ENCODE results near the gene KDM5C. TPM values are rescaled to one million over a fixed set of nuclear protein-coding genes. Genes with fewer than 3 reads are reported as not detected.

Gene KDM5C
- total RNA-seq, 6 experiments from 2014 or later = 27.9 to 61.6 (median 50.6) TPM

- Histone ChIP-seq H3K27me3 (no peaks in the 10 kb centered on the region), H3K9me3 (no peaks in the 10 kb centered on the region), H3K4me1 (no peaks in the 10 kb centered on the region), H3K36me3 (no peaks in the 10 kb centered on the region), H3K27ac (no peak overlapping the region), H3K4me3 (no peak overlapping the region)
- ATAC-seq (no peak), DNase-seq (no peak)
- no peak for TF ChIP-seq POLR2A (IDR thresholded peaks at IDR 0.05)
- TF ChIP-seq, protein P1, sequence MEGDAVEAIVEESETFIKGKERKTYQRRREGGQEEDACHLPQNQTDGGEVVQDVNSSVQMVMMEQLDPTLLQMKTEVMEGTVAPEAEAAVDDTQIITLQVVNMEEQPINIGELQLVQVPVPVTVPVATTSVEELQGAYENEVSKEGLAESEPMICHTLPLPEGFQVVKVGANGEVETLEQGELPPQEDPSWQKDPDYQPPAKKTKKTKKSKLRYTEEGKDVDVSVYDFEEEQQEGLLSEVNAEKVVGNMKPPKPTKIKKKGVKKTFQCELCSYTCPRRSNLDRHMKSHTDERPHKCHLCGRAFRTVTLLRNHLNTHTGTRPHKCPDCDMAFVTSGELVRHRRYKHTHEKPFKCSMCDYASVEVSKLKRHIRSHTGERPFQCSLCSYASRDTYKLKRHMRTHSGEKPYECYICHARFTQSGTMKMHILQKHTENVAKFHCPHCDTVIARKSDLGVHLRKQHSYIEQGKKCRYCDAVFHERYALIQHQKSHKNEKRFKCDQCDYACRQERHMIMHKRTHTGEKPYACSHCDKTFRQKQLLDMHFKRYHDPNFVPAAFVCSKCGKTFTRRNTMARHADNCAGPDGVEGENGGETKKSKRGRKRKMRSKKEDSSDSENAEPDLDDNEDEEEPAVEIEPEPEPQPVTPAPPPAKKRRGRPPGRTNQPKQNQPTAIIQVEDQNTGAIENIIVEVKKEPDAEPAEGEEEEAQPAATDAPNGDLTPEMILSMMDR (IDR thresholded peaks at IDR 0.05) = no peak
- intact Hi-C loops (cut with DNase I) = no loop called here
- 54% methylated on average over 3 of the region's 6 CpGs for WGBS (ENCODE audit: insufficient coverage, low coverage, low lambda C conversion rate, missing lambda C conversion rate)
Observed at GRCh38 chrX:53239474-53239873, 14.5 kb upstream of the KDM5C start.

- Histone ChIP-seq H3K36me3 (no peaks in the 10 kb centered on the region), H3K27ac (no peak overlapping the region), H3K9me3 (no peaks in the 10 kb centered on the region), H3K4me1 (no peaks in the 10 kb centered on the region), H3K27me3 (no peaks in the 10 kb centered on the region), H3K4me3 (no peak overlapping the region)
- no peak for DNase-seq
- 66% methylated on average over 6 of the region's 10 CpGs for WGBS (ENCODE audit: insufficient coverage, low coverage, low lambda C conversion rate, missing lambda C conversion rate)
- no peak for ATAC-seq
- intact Hi-C loops (cut with DNase I) = no loop called here
- no peak for TF ChIP-seq POLR2A (IDR thresholded peaks at IDR 0.05)
- TF ChIP-seq, protein P1 (IDR thresholded peaks at IDR 0.05) = no peak
Observed at GRCh38 chrX:53237056-53237455, 12.0 kb upstream of the KDM5C start.

DNA sequence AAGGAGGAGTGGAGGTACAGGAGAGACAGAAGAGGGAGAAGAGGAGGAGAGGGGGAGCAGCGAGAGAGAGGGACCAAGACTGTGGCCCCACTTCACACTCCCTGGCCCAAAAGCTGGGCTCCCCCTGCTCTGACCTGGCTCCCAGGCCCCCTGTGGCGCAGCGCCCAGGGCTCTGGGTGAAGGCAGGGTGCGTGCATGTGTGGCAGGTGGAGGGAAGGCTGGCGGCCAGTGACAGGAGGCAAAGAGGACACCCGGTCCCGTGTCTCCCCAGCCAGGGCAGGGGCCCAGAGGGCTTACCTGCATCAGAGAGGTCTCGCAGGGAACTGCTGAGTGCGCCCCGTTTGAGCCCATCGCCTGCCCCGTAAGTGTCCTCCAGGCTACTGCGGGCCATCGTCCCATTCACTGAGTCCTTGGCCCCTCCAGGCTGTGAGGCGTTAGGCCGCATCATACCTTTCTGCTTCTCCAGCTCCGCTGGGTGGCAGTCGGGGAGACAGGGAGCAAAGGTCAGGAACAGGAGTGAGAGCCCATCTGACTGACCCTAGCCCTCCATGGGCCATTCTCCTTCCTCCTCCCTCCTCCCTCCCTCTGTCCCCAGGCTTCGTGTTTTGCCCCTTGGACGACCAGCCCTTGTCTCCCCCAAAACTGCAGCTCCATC, 11.1 kb upstream of the KDM5C start:
- DNase-seq (no peak), ATAC-seq (no peak)
- Histone ChIP-seq H3K36me3 (no peaks in the 10 kb centered on the region), H3K4me1 (no peaks in the 10 kb centered on the region), H3K27me3 (no peaks in the 10 kb centered on the region), H3K9me3 (no peaks in the 10 kb centered on the region), H3K4me3 (no peak overlapping the region), H3K27ac (no peak overlapping the region)
- TF ChIP-seq, protein P1 (IDR thresholded peaks at IDR 0.05) = no peak
- TF ChIP-seq POLR2A (IDR thresholded peaks at IDR 0.05) = no peak
- intact Hi-C loops (cut with DNase I) = no loop called here
- no CpG with 5 or more reads among the region's 20 CpGs for WGBS (ENCODE audit: insufficient coverage, low coverage, low lambda C conversion rate, missing lambda C conversion rate)

DNA sequence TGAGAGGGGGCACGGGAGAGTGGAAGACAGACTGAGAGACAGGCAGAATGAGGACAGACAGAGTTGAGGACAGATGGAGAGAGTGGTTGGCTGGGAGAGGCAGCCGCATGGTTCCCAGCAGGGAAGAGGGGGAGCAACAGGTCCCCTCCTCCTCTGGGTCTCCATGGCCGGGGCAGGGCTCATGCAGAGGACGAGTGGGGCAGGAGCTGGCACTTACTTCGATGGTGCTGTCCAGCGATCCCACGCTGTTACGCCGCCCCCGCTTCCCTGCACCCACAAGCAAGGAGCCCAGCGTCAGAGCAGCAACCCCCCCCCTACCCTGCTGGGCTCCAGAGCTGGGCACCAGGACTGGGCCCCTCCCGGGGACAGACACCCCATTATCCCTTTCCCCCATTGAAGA, 10.6 kb upstream of the KDM5C start:
- Histone ChIP-seq H3K9me3 (no peaks in the 10 kb centered on the region), H3K36me3 (no peaks in the 10 kb centered on the region), H3K4me1 (no peaks in the 10 kb centered on the region), H3K27me3 (no peaks in the 10 kb centered on the region), H3K27ac (no peak overlapping the region), H3K4me3 (no peak overlapping the region)
- intact Hi-C loops (cut with DNase I) = no loop called here
- no peak for TF ChIP-seq POLR2A (IDR thresholded peaks at IDR 0.05)
- TF ChIP-seq, protein P1 (IDR thresholded peaks at IDR 0.05) = no peak
- no peak for ATAC-seq
- DNase-seq = no peak
- WGBS (ENCODE audit: insufficient coverage, low coverage, low lambda C conversion rate, missing lambda C conversion rate) = 67% methylated on average over 4 of the region's 12 CpGs
